ENCODE data around the gene GRIN2C.

GRCh38 chr17:74805591-74805991 is 54.1 kb downstream of the GRIN2C start:
- no peak for TF ChIP-seq CTCF (IDR thresholded peaks at IDR 0.05)
- no peak for TF ChIP-seq POLR2AphosphoS5 (IDR thresholded peaks at IDR 0.05)
